ENCODE results near the gene SSB. TPM values are rescaled to one million over a fixed set of nuclear protein-coding genes. Genes with fewer than 3 reads are reported as not detected.

SSB gene
- total and polyA plus RNA-seq, 9 of the 15 experiments (the other 6 are each of a cell fraction or from before 2014, with no cell fraction given) = 317 to 849 (median 515) TPM

- Histone ChIP-seq H3K27ac (ENCODE audit: extremely low read depth, low read depth, low read length) (no peak overlapping the region), H3K36me3 (ENCODE audit: control insufficient read depth, insufficient read depth, low read length) (no peaks in the 10 kb centered on the region), H4K20me1 (replicated peaks; ENCODE audit: control insufficient read depth, insufficient read depth, low read length) (no peaks in the 10 kb centered on the region), H3K9me1 (ENCODE audit: control insufficient read depth, insufficient read depth, low read length) (no peaks in the 10 kb centered on the region), H3K9me3 (replicated peaks; ENCODE audit: control insufficient read depth, insufficient read depth, low read depth, low read length) (no peaks in the 10 kb centered on the region), H3K79me2 (ENCODE audit: control insufficient read depth, insufficient read depth, low read length) (no peaks in the 10 kb centered on the region), H3K4me1 (replicated peaks in 1 of 2; ENCODE audit: control insufficient read depth in 2 of 2, insufficient read depth in 2 of 2, low read length in 2 of 2) (no peaks in the 10 kb centered on the region; a peak in 1 of 5 replicates), H3K9ac (ENCODE audit: insufficient read depth in 1 of 2, low read depth in 2 of 2, low read length in 2 of 2) (no peak overlapping the region), H3K27me3 (ENCODE audit: control insufficient read depth in 2 of 2, insufficient read depth in 2 of 2, low read length in 2 of 2) (no peaks in the 10 kb centered on the region), H3K4me3 (no peak overlapping the region), H3K4me2 (ENCODE audit: insufficient read depth, low read length) (no peak overlapping the region), H2AFZ (ENCODE audit: low read depth, low read length) (no peak overlapping the region)
- intact Hi-C loops (cut with micrococcal nuclease) = no loop called here
- 56% methylated on average over 6 of the region's 6 CpGs for WGBS (ENCODE audit: insufficient coverage, low coverage, missing lambda C conversion rate)
- ChIA-PET POLR2A (interaction anchor here (0.7 kb wide), 1 partner anchor 8 kb away, joined by 3 read pairs; no protein-coding TSS in a partner anchor), CTCF (ENCODE audit: low intra/inter-chr PET ratio) (no interaction called here)
- in situ Hi-C loops (cut with MboI) = no loop called here
- TF ChIP-seq ZNF609 (CRISPR knock-in tag; IDR thresholded peaks at IDR 0.05; ENCODE audit: borderline replicate concordance) (no peak), POLR2A (conservative IDR thresholded peaks at IDR 0.05) (no peak), PHF21A (IDR thresholded peaks at IDR 0.05; ENCODE audit: borderline replicate concordance, low read depth) (no peak), JUNB (CRISPR knock-in tag; conservative IDR thresholded peaks at IDR 0.05) (no peak), ZNF41 (CRISPR knock-in tag; conservative IDR thresholded peaks at IDR 0.05) (no peak), TGIF2 (CRISPR knock-in tag; IDR thresholded peaks at IDR 0.05) (no peak), POLR2G (IDR thresholded peaks at IDR 0.05; ENCODE audit: low read depth, low read length) (no peak)
- ATAC-seq (no peak), DNase-seq (ENCODE audit: extremely low read depth in 1 of 4, low spot score in 3 of 4) (no peak), FAIRE-seq (no peak)
- no TSS peak for BruUV-seq (replicated peaks)
These were observed 36.7 kb upstream of the SSB start for GRCh38 chr2:169761970-169762292.
